ENCODE results near the gene CREBRF. TPM values are rescaled to one million over a fixed set of nuclear protein-coding genes. Genes with fewer than 3 reads are reported as not detected.
"Not testable (repeated sequence)": the region's sequence is repeated elsewhere in the genome, so short reads cannot be mapped to it uniquely, and the experiment has no call there.

Gene CREBRF
- total RNA-seq, 2 donors from 2014 or later = 12.2 to 12.7 TPM

GRCh38 chr5:173028811-173029327, 27.3 kb upstream of the CREBRF start:
- no peak overlapping the region for H3K27ac Mint-ChIP-seq
- Histone ChIP-seq H3K27ac (ENCODE audit: low read depth, low read length) (no peak overlapping the region), H3K9me3 (ENCODE audit: control insufficient read depth, low read length) (no peaks in the 10 kb centered on the region), H3K4me3 (ENCODE audit: low read length) (no peak overlapping the region), H3K4me1 (ENCODE audit: control insufficient read depth, insufficient read depth, low read length) (peaks cover 3% of the 10 kb centered on the region), H3K27me3 (ENCODE audit: control insufficient read depth, insufficient read depth, low read length, poor library complexity, severe bottlenecking) (no peaks in the 10 kb centered on the region), H3K36me3 (ENCODE audit: control insufficient read depth, insufficient read depth, low read length) (peaks cover 28% of the 10 kb centered on the region), H3K9ac (ENCODE audit: extremely low read depth, low read length, poor library complexity, severe bottlenecking) (no peak overlapping the region)
- H3K27me3 Mint-ChIP-seq (ENCODE audit: insufficient read depth) = no peaks in the 10 kb centered on the region
- H3K4me3 Mint-ChIP-seq = no peak overlapping the region
- DNase-seq = no peak
- H3K36me3 Mint-ChIP-seq (ENCODE audit: low read depth) = peaks cover 21% of the 10 kb centered on the region
- WGBS, 2 experiments (ENCODE audit: insufficient coverage in 1 of 2, insufficient read length in 1 of 2) = 92 to 93% methylated on average over 3 to 4 of the region's 4 CpGs
- TF ChIP-seq CTCF (conservative IDR thresholded peaks at IDR 0.05) = no peak
- no peaks in the 10 kb centered on the region for H3K9me3 Mint-ChIP-seq
- H3K4me1 Mint-ChIP-seq = no peaks in the 10 kb centered on the region

- no peak overlapping the region for H3K27ac Mint-ChIP-seq
- Histone ChIP-seq H3K9ac (ENCODE audit: extremely low read depth, low read length, poor library complexity, severe bottlenecking) (no peak overlapping the region), H3K4me1 (ENCODE audit: control insufficient read depth, insufficient read depth, low read length) (peaks cover 3% of the 10 kb centered on the region), H3K27me3 (ENCODE audit: control insufficient read depth, insufficient read depth, low read length, poor library complexity, severe bottlenecking) (no peaks in the 10 kb centered on the region), H3K36me3 (ENCODE audit: control insufficient read depth, insufficient read depth, low read length) (peaks cover 29% of the 10 kb centered on the region), H3K27ac (ENCODE audit: low read depth, low read length) (no peak overlapping the region), H3K9me3 (ENCODE audit: control insufficient read depth, low read length) (no peaks in the 10 kb centered on the region), H3K4me3 (ENCODE audit: low read length) (no peak overlapping the region)
- H3K9me3 Mint-ChIP-seq = no peaks in the 10 kb centered on the region
- TF ChIP-seq CTCF (conservative IDR thresholded peaks at IDR 0.05) = no peak
- peaks cover 19% of the 10 kb centered on the region for H3K36me3 Mint-ChIP-seq (ENCODE audit: low read depth)
- 93 to 96% methylated on average over 4 to 5 of the region's 5 CpGs for WGBS, 2 experiments (ENCODE audit: insufficient coverage in 1 of 2, insufficient read length in 1 of 2)
- no peaks in the 10 kb centered on the region for H3K4me1 Mint-ChIP-seq
- H3K4me3 Mint-ChIP-seq = no peak overlapping the region
- DNase-seq = no peak
- H3K27me3 Mint-ChIP-seq (ENCODE audit: insufficient read depth) = no peaks in the 10 kb centered on the region
Observed at GRCh38 chr5:173029499-173029921, 26.6 kb upstream of the CREBRF start.

GRCh38 chr5:173032096-173032495, 24.1 kb upstream of the CREBRF start:
- DNase-seq; H3K4me3 Mint-ChIP-seq; H3K27ac ChIP-seq (ENCODE audit: low read depth, low read length); H3K9me3 Mint-ChIP-seq; H3K4me1 Mint-ChIP-seq; H3K9ac ChIP-seq (ENCODE audit: extremely low read depth, low read length, poor library complexity, severe bottlenecking); H3K4me3 ChIP-seq (ENCODE audit: low read length); H3K4me1 ChIP-seq (ENCODE audit: control insufficient read depth, insufficient read depth, low read length); H3K27ac Mint-ChIP-seq; H3K9me3 ChIP-seq (ENCODE audit: control insufficient read depth, low read length); H3K27me3 Mint-ChIP-seq (ENCODE audit: insufficient read depth); H3K27me3 ChIP-seq (ENCODE audit: control insufficient read depth, insufficient read depth, low read length, poor library complexity, severe bottlenecking): not testable (repeated sequence)
- peaks cover 29% of the 10 kb centered on the region for H3K36me3 ChIP-seq (ENCODE audit: control insufficient read depth, insufficient read depth, low read length)
- 88 to 96% methylated on average over 1 to 2 of the region's 3 CpGs for WGBS, 2 experiments (ENCODE audit: insufficient coverage in 1 of 2, insufficient read length in 1 of 2)
- H3K36me3 Mint-ChIP-seq (ENCODE audit: low read depth) = peaks cover 27% of the 10 kb centered on the region

- H3K36me3 ChIP-seq (ENCODE audit: control insufficient read depth, insufficient read depth, low read length) = peaks cover 31% of the 10 kb centered on the region
- H3K9me3 ChIP-seq (ENCODE audit: control insufficient read depth, low read length) = no peaks in the 10 kb centered on the region
- 94 to 98% methylated on average over 3 of the region's 3 CpGs for WGBS, 2 experiments (ENCODE audit: insufficient coverage in 1 of 2, insufficient read length in 1 of 2)
- Mint-ChIP-seq H3K27me3 (ENCODE audit: insufficient read depth) (no peaks in the 10 kb centered on the region), H3K36me3 (ENCODE audit: low read depth) (peaks cover 26% of the 10 kb centered on the region), H3K27ac (no peak overlapping the region), H3K4me1 (no peaks in the 10 kb centered on the region), H3K9me3 (no peaks in the 10 kb centered on the region), H3K4me3 (no peak overlapping the region)
- H3K27ac ChIP-seq (ENCODE audit: low read depth, low read length) = no peak overlapping the region
- no peaks in the 10 kb centered on the region for H3K27me3 ChIP-seq (ENCODE audit: control insufficient read depth, insufficient read depth, low read length, poor library complexity, severe bottlenecking)
- TF ChIP-seq CTCF (conservative IDR thresholded peaks at IDR 0.05) = no peak
- no peak overlapping the region for H3K9ac ChIP-seq (ENCODE audit: extremely low read depth, low read length, poor library complexity, severe bottlenecking)
- DNase-seq = no peak
- no peak overlapping the region for H3K4me3 ChIP-seq (ENCODE audit: low read length)
- peaks cover 3% of the 10 kb centered on the region for H3K4me1 ChIP-seq (ENCODE audit: control insufficient read depth, insufficient read depth, low read length)
Observed at GRCh38 chr5:173032730-173033129, 23.4 kb upstream of the CREBRF start.

Measured in endodermal cell (in vitro differentiated cells).